ENCODE measurements around the gene CFAP206. TPM values are rescaled to one million over a fixed set of nuclear protein-coding genes. Genes with fewer than 3 reads are reported as not detected.

CFAP206 gene
- total and polyA plus RNA-seq, 10 of the 15 experiments (the other 5 are each of a cell fraction or from before 2014, with no cell fraction given): 0.04 to 0.24 (median 0.09) TPM; not detected in 6

DNA sequence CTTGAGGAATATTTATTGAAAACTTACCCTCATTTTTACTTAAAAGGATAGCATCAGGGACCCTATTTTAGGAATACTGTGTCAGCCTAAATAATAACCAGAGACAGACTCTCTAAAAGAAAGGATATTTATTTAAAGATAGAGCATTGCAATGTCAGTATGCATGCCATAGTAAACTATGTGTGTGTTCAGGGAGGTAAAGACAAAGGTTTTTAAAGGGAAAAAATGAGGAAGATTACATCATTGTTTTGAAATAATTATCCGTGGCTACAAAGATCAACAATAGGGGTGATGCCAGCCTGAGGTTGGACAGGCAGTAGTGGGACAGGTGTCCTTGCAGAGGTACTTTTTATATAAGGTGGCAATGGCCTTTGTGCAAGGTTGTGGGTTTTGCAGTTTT lies 23.7 kb upstream of the CFAP206 start (continued):
- no peak for TF ChIP-seq SMAD5 (IDR thresholded peaks at IDR 0.05; ENCODE audit: low read depth)
- TF ChIP-seq, protein P1, sequence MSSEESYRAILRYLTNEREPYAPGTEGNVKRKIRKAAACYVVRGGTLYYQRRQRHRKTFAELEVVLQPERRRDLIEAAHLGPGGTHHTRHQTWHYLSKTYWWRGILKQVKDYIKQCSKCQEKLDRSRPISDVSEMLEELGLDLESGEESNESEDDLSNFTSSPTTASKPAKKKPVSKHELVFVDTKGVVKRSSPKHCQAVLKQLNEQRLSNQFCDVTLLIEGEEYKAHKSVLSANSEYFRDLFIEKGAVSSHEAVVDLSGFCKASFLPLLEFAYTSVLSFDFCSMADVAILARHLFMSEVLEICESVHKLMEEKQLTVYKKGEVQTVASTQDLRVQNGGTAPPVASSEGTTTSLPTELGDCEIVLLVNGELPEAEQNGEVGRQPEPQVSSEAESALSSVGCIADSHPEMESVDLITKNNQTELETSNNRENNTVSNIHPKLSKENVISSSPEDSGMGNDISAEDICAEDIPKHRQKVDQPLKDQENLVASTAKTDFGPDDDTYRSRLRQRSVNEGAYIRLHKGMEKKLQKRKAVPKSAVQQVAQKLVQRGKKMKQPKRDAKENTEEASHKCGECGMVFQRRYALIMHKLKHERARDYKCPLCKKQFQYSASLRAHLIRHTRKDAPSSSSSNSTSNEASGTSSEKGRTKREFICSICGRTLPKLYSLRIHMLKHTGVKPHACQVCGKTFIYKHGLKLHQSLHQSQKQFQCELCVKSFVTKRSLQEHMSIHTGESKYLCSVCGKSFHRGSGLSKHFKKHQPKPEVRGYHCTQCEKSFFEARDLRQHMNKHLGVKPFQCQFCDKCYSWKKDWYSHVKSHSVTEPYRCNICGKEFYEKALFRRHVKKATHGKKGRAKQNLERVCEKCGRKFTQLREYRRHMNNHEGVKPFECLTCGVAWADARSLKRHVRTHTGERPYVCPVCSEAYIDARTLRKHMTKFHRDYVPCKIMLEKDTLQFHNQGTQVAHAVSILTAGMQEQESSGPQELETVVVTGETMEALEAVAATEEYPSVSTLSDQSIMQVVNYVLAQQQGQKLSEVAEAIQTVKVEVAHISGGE (CRISPR knock-in tag; IDR thresholded peaks at IDR 0.05): no peak
- TF ChIP-seq HDGF (IDR thresholded peaks at IDR 0.05): no peak

DNA sequence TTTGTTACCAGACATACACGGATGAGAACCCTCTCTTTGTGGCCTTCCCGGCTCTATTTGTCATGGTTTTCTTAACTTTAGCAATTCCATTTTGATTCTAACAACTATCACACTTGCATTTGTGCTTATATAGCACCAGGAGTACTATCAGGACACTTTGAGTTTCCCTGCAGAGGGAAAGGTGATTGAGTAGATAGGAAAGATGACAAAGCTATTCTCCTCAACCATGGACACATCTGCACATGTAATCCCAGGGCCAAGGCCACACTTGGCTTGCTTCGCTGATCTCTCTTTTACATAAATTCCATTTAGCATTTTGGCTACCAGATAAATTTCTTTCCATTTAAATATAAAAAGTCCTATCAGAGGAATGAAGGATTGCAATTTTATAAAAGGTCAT lies 23.3 kb upstream of the CFAP206 start:
- Histone ChIP-seq H3K4me1 (ENCODE audit: control insufficient read depth, insufficient read depth, low read length) (no peaks in the 10 kb centered on the region), H3K9ac (ENCODE audit: control insufficient read depth, insufficient read depth, low read length) (no peak overlapping the region), H4K20me1 (ENCODE audit: control insufficient read depth, insufficient read depth) (no peaks in the 10 kb centered on the region), H2AFZ (ENCODE audit: control insufficient read depth, low read depth, low read length) (no peak overlapping the region), H3K4me2 (ENCODE audit: control insufficient read depth, insufficient read depth) (no peak overlapping the region), H3K27ac (ENCODE audit: control insufficient read depth, insufficient read depth) (no peak overlapping the region), H3K9me3 (replicated peaks; ENCODE audit: control insufficient read depth, insufficient read depth, low read length) (no peaks in the 10 kb centered on the region), H3K4me3 (no peak overlapping the region), H3K79me2 (ENCODE audit: control insufficient read depth, insufficient read depth, low read length) (no peaks in the 10 kb centered on the region), H3K36me3 (ENCODE audit: control insufficient read depth in 2 of 2, insufficient read depth in 2 of 2, low read length in 1 of 2) (no peaks in the 10 kb centered on the region), H3K27me3 (replicated peaks in 1 of 2; ENCODE audit: control insufficient read depth in 2 of 2, insufficient read depth in 2 of 2, low read length in 1 of 2) (no peaks in the 10 kb centered on the region)
- 100% methylated on average over 3 of the region's 3 CpGs for WGBS (ENCODE audit: insufficient coverage, insufficient replicate concordance, low lambda C conversion rate, missing lambda C conversion rate)
- intact Hi-C loops (cut with micrococcal nuclease; ENCODE audit: unreplicated experiment): no loop called here
- ATAC-seq (no peak), DNase-seq (ENCODE audit: low read depth, low spot score) (no peak), FAIRE-seq (no peak)
- ChIA-PET RAD21 (ENCODE audit: unreplicated experiment) (no interaction called here), POLR2A (no interaction called here), CTCF (interaction anchor here (0.6 to 1.1 kb wide), 2 partner anchors 8 to 160 kb away, joined by 3 read pairs; no protein-coding TSS in a partner anchor), SMC1A (ENCODE audit: uncharacterized antibody, unreplicated experiment) (no interaction called here)
- in situ Hi-C loops (cut with MboI): no loop called here
- no TSS peak for BruUV-seq (replicated peaks)
- TF ChIP-seq, protein P2, sequence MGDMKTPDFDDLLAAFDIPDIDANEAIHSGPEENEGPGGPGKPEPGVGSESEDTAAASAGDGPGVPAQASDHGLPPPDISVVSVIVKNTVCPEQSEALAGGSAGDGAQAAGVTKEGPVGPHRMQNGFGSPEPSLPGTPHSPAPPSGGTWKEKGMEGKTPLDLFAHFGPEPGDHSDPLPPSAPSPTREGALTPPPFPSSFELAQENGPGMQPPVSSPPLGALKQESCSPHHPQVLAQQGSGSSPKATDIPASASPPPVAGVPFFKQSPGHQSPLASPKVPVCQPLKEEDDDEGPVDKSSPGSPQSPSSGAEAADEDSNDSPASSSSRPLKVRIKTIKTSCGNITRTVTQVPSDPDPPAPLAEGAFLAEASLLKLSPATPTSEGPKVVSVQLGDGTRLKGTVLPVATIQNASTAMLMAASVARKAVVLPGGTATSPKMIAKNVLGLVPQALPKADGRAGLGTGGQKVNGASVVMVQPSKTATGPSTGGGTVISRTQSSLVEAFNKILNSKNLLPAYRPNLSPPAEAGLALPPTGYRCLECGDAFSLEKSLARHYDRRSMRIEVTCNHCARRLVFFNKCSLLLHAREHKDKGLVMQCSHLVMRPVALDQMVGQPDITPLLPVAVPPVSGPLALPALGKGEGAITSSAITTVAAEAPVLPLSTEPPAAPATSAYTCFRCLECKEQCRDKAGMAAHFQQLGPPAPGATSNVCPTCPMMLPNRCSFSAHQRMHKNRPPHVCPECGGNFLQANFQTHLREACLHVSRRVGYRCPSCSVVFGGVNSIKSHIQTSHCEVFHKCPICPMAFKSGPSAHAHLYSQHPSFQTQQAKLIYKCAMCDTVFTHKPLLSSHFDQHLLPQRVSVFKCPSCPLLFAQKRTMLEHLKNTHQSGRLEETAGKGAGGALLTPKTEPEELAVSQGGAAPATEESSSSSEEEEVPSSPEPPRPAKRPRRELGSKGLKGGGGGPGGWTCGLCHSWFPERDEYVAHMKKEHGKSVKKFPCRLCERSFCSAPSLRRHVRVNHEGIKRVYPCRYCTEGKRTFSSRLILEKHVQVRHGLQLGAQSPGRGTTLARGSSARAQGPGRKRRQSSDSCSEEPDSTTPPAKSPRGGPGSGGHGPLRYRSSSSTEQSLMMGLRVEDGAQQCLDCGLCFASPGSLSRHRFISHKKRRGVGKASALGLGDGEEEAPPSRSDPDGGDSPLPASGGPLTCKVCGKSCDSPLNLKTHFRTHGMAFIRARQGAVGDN (IDR thresholded peaks at IDR 0.05): no peak
- no peak for TF ChIP-seq BHLHE40 (IDR thresholded peaks at IDR 0.05; ENCODE audit: borderline replicate concordance in 1 of 2, low read depth in 2 of 2, low read length in 1 of 2)
